Measurements from ENCODE around the gene TEX11. TPM values are rescaled to one million over a fixed set of nuclear protein-coding genes. Genes with fewer than 3 reads are reported as not detected.

Gene TEX11
- total and polyA plus RNA-seq, 2 of the 13 experiments (the other 11 are each of a cell fraction or from before 2014, with no cell fraction given) = not detected

DNA sequence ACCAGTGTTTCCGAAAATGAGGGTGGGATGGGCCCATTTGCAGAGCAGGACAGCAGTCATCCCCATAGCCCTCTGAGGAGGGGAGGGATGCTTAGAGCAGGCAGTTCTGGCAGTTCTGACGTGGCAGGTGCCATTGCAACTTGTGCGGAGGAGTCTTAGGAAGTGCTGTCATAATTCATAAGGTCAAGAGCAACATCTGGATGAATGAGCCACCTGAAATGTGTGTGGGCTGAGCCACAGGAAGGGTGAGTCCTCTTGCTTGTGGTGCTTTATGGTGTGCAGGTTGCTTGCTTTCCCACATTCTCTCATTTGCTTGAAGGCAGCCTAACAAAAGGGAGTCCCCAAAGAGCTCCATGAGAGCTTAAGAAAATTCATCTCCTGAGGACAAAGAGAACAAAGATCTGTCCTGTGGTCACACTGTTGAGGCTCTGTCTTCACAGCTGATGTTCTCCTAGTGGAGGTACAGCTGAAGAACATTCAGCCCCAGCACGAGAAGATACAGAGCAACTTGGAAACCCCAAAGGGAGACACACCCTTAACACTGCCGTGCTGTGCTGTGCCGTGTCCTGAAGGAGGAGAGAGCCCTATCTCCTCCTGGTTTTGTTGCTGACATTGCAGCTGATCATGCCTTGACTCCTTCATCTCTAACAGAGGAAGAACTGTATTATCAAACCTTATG lies 403.6 kb downstream of the TEX11 start:
- ChIA-PET POLR2A (no interaction called here), CTCF (ENCODE audit: low intra/inter-chr PET ratio, low total read pairs) (no interaction called here)
- in situ Hi-C loops (cut with HindIII; ENCODE audit: extremely low pct_ligation_motif_present, low pct_unique_long_range_greater_than_20kb) (no loop called here), intact Hi-C loops (cut with micrococcal nuclease; ENCODE audit: unreplicated experiment) (no loop called here)
- no peak for DNase-seq (ENCODE audit: low spot score)
- no peaks in the 10 kb centered on the region for H3K79me2 ChIP-seq (ENCODE audit: insufficient read depth, low read length)
- no peak overlapping the region for H2AFZ ChIP-seq (ENCODE audit: low read length)
- no peak overlapping the region for H3K4me2 ChIP-seq (ENCODE audit: low read depth, low read length)
- no peaks in the 10 kb centered on the region for H3K27me3 ChIP-seq (ENCODE audit: control insufficient read depth in 1 of 2, insufficient read depth in 2 of 2, low read length in 2 of 2)
- no peak overlapping the region for H3K4me3 ChIP-seq (replicated peaks in 1 of 3; ENCODE audit: insufficient read depth in 1 of 3, low read depth in 2 of 3, low read length in 3 of 3)
- H3K27ac ChIP-seq (ENCODE audit: extremely low read length, insufficient read depth, low read length) = no peak overlapping the region
- BruUV-seq (replicated peaks) = no TSS peak
- peaks cover 17% of the 10 kb centered on the region for H3K4me1 ChIP-seq (ENCODE audit: insufficient read depth, low read length)
- H3K9me3 ChIP-seq (ENCODE audit: low read length) = no peaks in the 10 kb centered on the region
- WGBS (ENCODE audit: low lambda C conversion rate) = 100% methylated on average over 2 of the region's 6 CpGs
- ATAC-seq = no peak
- H3K9ac ChIP-seq (ENCODE audit: insufficient read depth, low read depth, low read length) = no peak overlapping the region
- no peaks in the 10 kb centered on the region for H4K20me1 ChIP-seq (ENCODE audit: insufficient read depth, low read length)
- peaks cover 0 to 2% of the 10 kb centered on the region in 2 experiments; a peak in 1 of 5 replicates for H3K36me3 ChIP-seq (replicated peaks in 1 of 2; ENCODE audit: control insufficient read depth in 1 of 2, insufficient read depth in 2 of 2, low read length in 2 of 2)
- no peak for FAIRE-seq
- TF ChIP-seq ZNF776 (CRISPR knock-in tag; IDR thresholded peaks at IDR 0.05) (no peak), CEBPG (CRISPR knock-in tag; IDR thresholded peaks at IDR 0.05) (no peak), RBAK (CRISPR knock-in tag; IDR thresholded peaks at IDR 0.05) (no peak), MTF1 (CRISPR knock-in tag; IDR thresholded peaks at IDR 0.05) (no peak), FOXM1 (CRISPR knock-in tag; IDR thresholded peaks at IDR 0.05) (no peak), ZFX (CRISPR knock-in tag; IDR thresholded peaks at IDR 0.05; ENCODE audit: low read depth) (no peak), ZNF660 (CRISPR knock-in tag; IDR thresholded peaks at IDR 0.05; ENCODE audit: borderline replicate concordance, low read depth) (no peak), E2F2 (CRISPR knock-in tag; IDR thresholded peaks at IDR 0.05; ENCODE audit: borderline replicate concordance) (no peak), GATAD1 (CRISPR knock-in tag; IDR thresholded peaks at IDR 0.05) (no peak), THAP7 (CRISPR knock-in tag; IDR thresholded peaks at IDR 0.05) (no peak), MAX (IDR thresholded peaks at IDR 0.05) (no peak), RAD21 (CRISPR knock-in tag; IDR thresholded peaks at IDR 0.05) (no peak), MLXIP (CRISPR knock-in tag; IDR thresholded peaks at IDR 0.05; ENCODE audit: borderline replicate concordance) (no peak)
- TF ChIP-seq, protein P1, sequence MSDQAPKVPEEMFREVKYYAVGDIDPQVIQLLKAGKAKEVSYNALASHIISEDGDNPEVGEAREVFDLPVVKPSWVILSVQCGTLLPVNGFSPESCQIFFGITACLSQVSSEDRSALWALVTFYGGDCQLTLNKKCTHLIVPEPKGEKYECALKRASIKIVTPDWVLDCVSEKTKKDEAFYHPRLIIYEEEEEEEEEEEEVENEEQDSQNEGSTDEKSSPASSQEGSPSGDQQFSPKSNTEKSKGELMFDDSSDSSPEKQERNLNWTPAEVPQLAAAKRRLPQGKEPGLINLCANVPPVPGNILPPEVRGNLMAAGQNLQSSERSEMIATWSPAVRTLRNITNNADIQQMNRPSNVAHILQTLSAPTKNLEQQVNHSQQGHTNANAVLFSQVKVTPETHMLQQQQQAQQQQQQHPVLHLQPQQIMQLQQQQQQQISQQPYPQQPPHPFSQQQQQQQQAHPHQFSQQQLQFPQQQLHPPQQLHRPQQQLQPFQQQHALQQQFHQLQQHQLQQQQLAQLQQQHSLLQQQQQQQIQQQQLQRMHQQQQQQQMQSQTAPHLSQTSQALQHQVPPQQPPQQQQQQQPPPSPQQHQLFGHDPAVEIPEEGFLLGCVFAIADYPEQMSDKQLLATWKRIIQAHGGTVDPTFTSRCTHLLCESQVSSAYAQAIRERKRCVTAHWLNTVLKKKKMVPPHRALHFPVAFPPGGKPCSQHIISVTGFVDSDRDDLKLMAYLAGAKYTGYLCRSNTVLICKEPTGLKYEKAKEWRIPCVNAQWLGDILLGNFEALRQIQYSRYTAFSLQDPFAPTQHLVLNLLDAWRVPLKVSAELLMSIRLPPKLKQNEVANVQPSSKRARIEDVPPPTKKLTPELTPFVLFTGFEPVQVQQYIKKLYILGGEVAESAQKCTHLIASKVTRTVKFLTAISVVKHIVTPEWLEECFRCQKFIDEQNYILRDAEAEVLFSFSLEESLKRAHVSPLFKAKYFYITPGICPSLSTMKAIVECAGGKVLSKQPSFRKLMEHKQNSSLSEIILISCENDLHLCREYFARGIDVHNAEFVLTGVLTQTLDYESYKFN (CRISPR knock-in tag; conservative IDR thresholded peaks at IDR 0.05) = no peak
- TF ChIP-seq, protein P2, sequence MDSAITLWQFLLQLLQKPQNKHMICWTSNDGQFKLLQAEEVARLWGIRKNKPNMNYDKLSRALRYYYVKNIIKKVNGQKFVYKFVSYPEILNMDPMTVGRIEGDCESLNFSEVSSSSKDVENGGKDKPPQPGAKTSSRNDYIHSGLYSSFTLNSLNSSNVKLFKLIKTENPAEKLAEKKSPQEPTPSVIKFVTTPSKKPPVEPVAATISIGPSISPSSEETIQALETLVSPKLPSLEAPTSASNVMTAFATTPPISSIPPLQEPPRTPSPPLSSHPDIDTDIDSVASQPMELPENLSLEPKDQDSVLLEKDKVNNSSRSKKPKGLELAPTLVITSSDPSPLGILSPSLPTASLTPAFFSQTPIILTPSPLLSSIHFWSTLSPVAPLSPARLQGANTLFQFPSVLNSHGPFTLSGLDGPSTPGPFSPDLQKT (CRISPR knock-in tag; IDR thresholded peaks at IDR 0.05; ENCODE audit: borderline replicate concordance) = no peak
